SK-N-SH treated with all-trans-retinoic acid at 6 μM for 48 hours (cell line): ENCODE measurements around the gene OR2M3.

Source experiments
- ARNTL ChIP-seq: fragments of 450-650 bp; formaldehyde crosslinking; IDR thresholded peaks from 2 replicates; pipeline ENCODE4 v1.5.0; 2020; ENCODE audit warnings: low read depth, mild to moderate bottlenecking, moderate library complexity, borderline replicate concordance
- BACH2 ChIP-seq: fragments of 250-450 bp; sonication (Bioruptor Pico); IDR thresholded peaks from 2 replicates; pipeline ENCODE4 v1.9.0; 2021; ENCODE audit warnings: mild to moderate bottlenecking, borderline replicate concordance
- CSDC2 ChIP-seq: fragments of 250-450 bp; sonication (Bioruptor Pico); IDR thresholded peaks from 2 replicates; pipeline ENCODE4 v1.5.0; 2020; ENCODE audit warnings: mild to moderate bottlenecking, moderate library complexity
- ESRRG ChIP-seq: fragments of 250-450 bp; sonication (Bioruptor Pico); IDR thresholded peaks from 2 replicates; pipeline ENCODE4 v1.6.1; 2021; ENCODE audit warnings: mild to moderate bottlenecking
- ISL1 ChIP-seq: fragments of 250-450 bp; sonication (Bioruptor Pico); IDR thresholded peaks from 2 replicates; pipeline ENCODE4 v2.1.2; 2022; ENCODE audit warnings: mild to moderate bottlenecking, moderate library complexity
- ZFP3 ChIP-seq: fragments of 250-450 bp; sonication (Bioruptor Pico); IDR thresholded peaks from 2 replicates; pipeline ENCODE4 v1.5.0; 2020; ENCODE audit warnings: mild to moderate bottlenecking, moderate library complexity
- ZFP30 ChIP-seq: fragments of 450-650 bp; formaldehyde crosslinking; IDR thresholded peaks from 2 replicates; pipeline ENCODE4 v1.5.0; 2022; ENCODE audit warnings: mild to moderate bottlenecking, moderate library complexity
- ZNF565 ChIP-seq: fragments of 450-650 bp; formaldehyde crosslinking; conservative IDR thresholded peaks from 2 replicates; pipeline ENCODE4 v1.5.0; 2020; ENCODE audit warnings: low read depth, mild to moderate bottlenecking, moderate library complexity
- ZNF70 ChIP-seq: fragments of 450-650 bp; formaldehyde crosslinking; IDR thresholded peaks from 2 replicates; pipeline ENCODE4 v1.5.0; 2020; ENCODE audit warnings: mild to moderate bottlenecking, moderate library complexity
- ZNF8 ChIP-seq: fragments of 450-650 bp; formaldehyde crosslinking; IDR thresholded peaks from 2 replicates; pipeline ENCODE4 v1.5.0; 2020; ENCODE audit warnings: mild to moderate bottlenecking, moderate library complexity
- TF ChIP-seq, protein P1 (sequence below): fragments of 250-450 bp; sonication (Bioruptor Pico); IDR thresholded peaks from 2 replicates; pipeline ENCODE4 v1.8.0; 2020; ENCODE audit warnings: mild to moderate bottlenecking, moderate library complexity, borderline replicate concordance
- TF ChIP-seq, protein P2 (sequence below): fragments of 250-450 bp; sonication (Bioruptor Pico); IDR thresholded peaks from 2 replicates; pipeline ENCODE4 v1.5.1; 2020; ENCODE audit warnings: low read depth, mild to moderate bottlenecking, moderate library complexity

DNA sequence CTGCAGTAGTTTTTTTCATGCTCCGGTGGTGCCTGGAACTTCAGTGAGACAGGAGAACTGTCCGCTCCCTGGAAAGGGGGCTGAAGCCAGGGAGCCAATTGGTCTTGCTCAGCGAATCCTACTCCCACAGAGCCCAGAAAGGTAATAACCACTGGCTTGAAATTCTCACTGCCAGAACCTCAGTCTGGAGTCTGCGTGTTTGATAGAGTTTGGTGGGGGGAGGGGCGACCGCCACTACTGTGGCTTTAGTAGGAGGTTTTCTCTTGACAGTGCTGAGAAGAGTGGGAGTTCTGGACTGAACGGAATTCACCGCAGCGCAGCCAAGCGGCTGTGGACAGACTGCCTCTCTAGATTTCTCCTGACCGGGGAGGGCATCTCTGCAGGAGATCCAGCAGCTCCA, 8.0 kb upstream of the OR2M3 start:
- no peak for TF ChIP-seq ZNF565 (CRISPR knock-in tag)
- TF ChIP-seq ZFP30 (CRISPR knock-in tag), result no peak
- TF ChIP-seq ZFP3 (CRISPR knock-in tag), result no peak
- TF ChIP-seq ZNF8 (CRISPR knock-in tag), result no peak
- no peak for TF ChIP-seq ESRRG (CRISPR knock-in tag)
- no peak for TF ChIP-seq BACH2 (CRISPR knock-in tag)
- no peak for TF ChIP-seq CSDC2 (CRISPR knock-in tag)
- TF ChIP-seq, protein P1, sequence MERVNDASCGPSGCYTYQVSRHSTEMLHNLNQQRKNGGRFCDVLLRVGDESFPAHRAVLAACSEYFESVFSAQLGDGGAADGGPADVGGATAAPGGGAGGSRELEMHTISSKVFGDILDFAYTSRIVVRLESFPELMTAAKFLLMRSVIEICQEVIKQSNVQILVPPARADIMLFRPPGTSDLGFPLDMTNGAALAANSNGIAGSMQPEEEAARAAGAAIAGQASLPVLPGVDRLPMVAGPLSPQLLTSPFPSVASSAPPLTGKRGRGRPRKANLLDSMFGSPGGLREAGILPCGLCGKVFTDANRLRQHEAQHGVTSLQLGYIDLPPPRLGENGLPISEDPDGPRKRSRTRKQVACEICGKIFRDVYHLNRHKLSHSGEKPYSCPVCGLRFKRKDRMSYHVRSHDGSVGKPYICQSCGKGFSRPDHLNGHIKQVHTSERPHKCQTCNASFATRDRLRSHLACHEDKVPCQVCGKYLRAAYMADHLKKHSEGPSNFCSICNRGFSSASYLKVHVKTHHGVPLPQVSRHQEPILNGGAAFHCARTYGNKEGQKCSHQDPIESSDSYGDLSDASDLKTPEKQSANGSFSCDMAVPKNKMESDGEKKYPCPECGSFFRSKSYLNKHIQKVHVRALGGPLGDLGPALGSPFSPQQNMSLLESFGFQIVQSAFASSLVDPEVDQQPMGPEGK (CRISPR knock-in tag), result no peak
- no peak for TF ChIP-seq ARNTL (CRISPR knock-in tag)
- TF ChIP-seq, protein P2, sequence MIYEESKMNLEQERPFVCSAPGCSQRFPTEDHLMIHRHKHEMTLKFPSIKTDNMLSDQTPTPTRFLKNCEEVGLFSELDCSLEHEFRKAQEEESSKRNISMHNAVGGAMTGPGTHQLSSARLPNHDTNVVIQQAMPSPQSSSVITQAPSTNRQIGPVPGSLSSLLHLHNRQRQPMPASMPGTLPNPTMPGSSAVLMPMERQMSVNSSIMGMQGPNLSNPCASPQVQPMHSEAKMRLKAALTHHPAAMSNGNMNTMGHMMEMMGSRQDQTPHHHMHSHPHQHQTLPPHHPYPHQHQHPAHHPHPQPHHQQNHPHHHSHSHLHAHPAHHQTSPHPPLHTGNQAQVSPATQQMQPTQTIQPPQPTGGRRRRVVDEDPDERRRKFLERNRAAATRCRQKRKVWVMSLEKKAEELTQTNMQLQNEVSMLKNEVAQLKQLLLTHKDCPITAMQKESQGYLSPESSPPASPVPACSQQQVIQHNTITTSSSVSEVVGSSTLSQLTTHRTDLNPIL (CRISPR knock-in tag), result no peak
- TF ChIP-seq ZNF70, result no peak
- no peak for TF ChIP-seq ISL1
